Frontal cortex (tissue), 4 donors: ENCODE results near the gene RAB7B. TPM values are rescaled to one million over a fixed set of nuclear protein-coding genes. Genes with fewer than 3 reads are reported as not detected.

Experiments used
- DNase-seq, 2 donors: peaks; one replicate each; pipeline ENCODE4 v3.0.0; 2012; ENCODE audit warnings: low spot score in 2 of 2
- FAIRE-seq: peaks from 2 replicates; lab custom pipeline; 2012; peaks lifted over from hg19 to GRCh38; lab: Jason Lieb, UNC
- total RNA-seq: library from RNA; depleted of rRNA; stranded (reverse); fragments of >200 nt; gene quantifications from one replicate; pipeline ENCODE4 v1.2.3, GENCODE V29; 2014
- donor health status: control.
- donor health status: control.
- donor health status: control.

The RAB7B gene
- total RNA-seq, 1 donor from 2014 or later: under 0.01 TPM

DNA sequence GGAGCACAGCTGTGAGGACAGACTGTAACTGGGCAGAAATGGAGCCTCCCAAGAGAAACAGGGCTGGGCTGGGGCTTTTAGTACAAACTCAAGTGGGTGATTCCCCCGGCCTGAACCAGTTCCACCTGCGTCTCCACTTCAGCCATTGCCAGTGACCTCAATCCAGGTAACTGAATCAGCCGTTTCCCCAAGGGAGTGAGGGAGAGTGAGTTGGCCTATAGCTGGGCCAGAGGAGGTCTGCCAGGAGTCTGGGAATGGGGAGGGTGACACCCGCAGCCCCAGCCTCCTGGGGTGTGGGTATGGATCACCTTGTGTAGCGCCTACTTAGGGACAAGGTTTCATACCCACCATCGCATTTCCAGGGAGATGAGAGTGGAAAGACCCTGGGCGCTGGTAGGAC lies 68.4 kb downstream of the RAB7B start:
- FAIRE-seq: no peak
- DNase-seq: no peak

DNA sequence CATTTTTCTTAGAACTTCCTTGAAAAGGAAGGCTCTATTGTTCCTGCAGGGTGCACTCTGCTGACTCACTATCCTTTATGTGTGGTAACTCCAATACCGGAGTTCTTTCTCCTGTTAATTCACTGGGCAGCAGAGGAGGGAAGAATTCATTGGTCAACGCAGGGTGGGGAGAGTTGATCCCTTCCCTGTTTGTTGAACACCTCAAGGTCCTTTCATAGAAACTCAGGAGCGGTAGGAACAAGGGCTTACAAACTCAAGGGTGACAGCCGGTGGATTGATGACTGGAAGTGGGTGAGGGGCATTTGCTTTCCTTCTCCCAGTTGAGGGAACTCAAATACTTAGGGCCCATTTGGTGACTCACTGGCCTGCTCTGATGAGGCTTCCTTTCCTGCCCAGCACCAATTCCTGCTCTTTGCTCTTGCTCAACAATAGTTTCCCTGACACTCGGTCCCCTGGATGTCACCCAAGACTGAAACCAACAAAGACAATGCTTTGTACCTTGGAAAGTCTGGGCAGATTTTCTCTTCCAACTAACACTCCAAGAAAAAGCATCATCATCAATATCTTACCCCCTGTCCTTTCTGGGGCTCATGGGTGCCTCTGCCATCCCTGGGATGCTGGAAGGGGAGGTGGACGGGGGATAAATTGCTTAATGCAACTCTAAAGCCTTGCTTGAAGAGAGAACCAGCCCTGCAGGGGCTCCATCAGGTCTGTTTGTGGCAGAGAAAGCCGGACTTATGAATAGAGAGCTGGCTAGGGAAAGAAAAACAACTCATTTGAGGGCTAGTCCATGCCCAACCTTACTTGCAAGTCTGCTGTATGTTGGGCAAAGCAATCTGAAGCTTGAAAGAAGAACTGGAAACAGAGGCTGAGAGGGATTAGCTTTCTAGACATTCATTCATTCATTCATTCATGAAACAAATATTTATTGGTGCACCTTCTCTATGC lies 69.2 kb downstream of the RAB7B start:
- DNase-seq (peak in 1 of 2 donors; percentile 40), FAIRE-seq (no peak)

GRCh38 chr1:205932776-205933175 lies 70.4 kb downstream of the RAB7B start:
- no peak for DNase-seq

DNA sequence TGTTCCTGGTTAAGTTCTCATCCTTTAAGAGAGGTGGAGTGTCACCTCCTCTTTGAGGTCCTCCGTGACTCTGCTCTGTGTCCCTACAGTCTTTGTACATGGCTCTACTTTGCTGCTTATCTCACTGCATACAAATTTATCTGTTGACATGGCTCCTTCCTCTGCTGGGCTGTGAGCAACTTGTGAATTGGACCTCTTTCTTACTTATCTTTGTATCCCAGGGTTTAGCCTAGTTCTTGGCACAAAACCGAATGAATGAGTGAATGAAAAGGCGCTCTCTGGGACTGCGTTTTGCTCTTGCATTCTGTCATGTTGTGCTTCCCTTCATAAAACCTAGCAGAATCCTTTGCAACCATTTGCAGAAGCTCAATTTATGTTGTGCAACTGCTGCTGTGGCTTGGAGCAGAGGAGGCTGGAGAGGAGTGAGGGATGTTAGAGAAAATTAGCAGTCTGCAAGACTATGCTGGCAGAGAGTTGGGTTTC lies 72.4 kb downstream of the RAB7B start:
- FAIRE-seq (no peak), DNase-seq (no peak)

More at GRCh38 chr1:205932776-205933175, 70.4 kb downstream of the RAB7B start:
- FAIRE-seq: no peak

GRCh38 chr1:205930195-205930577 lies 73.0 kb downstream of the RAB7B start:
- FAIRE-seq: no peak
- DNase-seq: no peak

- DNase-seq (no peak), FAIRE-seq (no peak)
Observed at GRCh38 chr1:205929496-205930194, 73.5 kb downstream of the RAB7B start.

DNA sequence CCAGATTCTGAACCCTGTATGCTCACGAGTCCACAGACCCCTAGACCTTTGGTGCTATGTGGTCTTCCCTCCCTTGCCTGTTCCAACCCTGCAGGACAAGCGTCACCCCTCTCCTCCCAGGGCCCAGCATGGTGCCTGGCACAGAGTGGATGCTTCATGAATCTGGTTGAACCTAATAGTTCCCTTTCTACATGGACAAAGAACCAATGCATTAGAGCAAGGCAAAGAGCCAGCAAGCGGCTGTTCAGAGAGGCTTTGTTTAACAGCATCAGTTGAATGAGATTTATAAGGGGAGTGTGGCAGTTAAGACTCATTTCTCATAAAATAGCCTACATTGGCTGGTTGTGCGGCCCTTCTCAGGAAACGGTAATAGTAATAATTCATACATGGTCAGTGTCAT lies 74.9 kb downstream of the RAB7B start:
- FAIRE-seq: peak; percentile 62
- peak; percentile 50 to 51 for DNase-seq

DNA sequence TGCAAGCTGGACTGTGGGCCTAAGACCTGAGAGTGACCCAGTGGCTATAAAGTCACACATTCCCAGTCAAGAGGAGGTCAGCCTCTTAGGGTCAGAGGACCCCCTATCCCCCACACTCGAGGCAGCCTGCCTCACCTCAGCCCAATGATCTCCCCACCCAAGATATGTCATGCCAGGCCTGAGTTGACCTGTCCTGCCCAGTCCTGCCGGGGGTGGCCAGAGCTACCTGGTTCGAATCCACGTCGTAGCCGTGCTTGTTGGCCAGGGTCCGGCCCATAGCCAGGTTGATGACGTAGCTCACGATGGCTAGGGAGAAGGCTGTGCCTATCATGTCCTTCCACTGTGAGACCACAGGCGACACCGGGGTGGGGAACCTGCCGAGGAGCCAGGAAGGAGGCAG lies 75.5 kb downstream of the RAB7B start:
- no peak for FAIRE-seq
- no peak for DNase-seq

GRCh38 chr1:205927247-205927646 lies 75.9 kb downstream of the RAB7B start:
- no peak for DNase-seq
- no peak for FAIRE-seq

Other genes with a start within 250 kb of the RAB7B start
- gene RAB29, start 227.9 kb downstream of the RAB7B start, total RNA-seq: 6.5 TPM
- 5.3 TPM for gene SLC41A1, start 190.2 kb downstream of the RAB7B start, total RNA-seq
- gene PM20D1, start 153.3 kb downstream of the RAB7B start, total RNA-seq: under 0.01 TPM
- gene SLC26A9, start 59.9 kb downstream of the RAB7B start, total RNA-seq: not detected
- gene CTSE, start 20.5 kb upstream of the RAB7B start, total RNA-seq: not detected
- gene RHEX, start 49.8 kb upstream of the RAB7B start, total RNA-seq: 0.41 TPM
- not detected for gene AVPR1B, start 114.0 kb upstream of the RAB7B start, total RNA-seq
- gene FAM72A, start 199.4 kb upstream of the RAB7B start, total RNA-seq: 2.4 TPM
- 78.3 TPM for gene SRGAP2, start 200.1 kb upstream of the RAB7B start, total RNA-seq